Measurements from ENCODE around the gene RPL36A. TPM values are rescaled to one million over a fixed set of nuclear protein-coding genes. Genes with fewer than 3 reads are reported as not detected.

RPL36A gene
- total RNA-seq, 1 experiment from 2014 or later, result 377 TPM

- TF ChIP-seq, protein P1, sequence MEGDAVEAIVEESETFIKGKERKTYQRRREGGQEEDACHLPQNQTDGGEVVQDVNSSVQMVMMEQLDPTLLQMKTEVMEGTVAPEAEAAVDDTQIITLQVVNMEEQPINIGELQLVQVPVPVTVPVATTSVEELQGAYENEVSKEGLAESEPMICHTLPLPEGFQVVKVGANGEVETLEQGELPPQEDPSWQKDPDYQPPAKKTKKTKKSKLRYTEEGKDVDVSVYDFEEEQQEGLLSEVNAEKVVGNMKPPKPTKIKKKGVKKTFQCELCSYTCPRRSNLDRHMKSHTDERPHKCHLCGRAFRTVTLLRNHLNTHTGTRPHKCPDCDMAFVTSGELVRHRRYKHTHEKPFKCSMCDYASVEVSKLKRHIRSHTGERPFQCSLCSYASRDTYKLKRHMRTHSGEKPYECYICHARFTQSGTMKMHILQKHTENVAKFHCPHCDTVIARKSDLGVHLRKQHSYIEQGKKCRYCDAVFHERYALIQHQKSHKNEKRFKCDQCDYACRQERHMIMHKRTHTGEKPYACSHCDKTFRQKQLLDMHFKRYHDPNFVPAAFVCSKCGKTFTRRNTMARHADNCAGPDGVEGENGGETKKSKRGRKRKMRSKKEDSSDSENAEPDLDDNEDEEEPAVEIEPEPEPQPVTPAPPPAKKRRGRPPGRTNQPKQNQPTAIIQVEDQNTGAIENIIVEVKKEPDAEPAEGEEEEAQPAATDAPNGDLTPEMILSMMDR (IDR thresholded peaks at IDR 0.05; ENCODE audit: insufficient read depth in 1 of 2, low read depth in 1 of 2, low read length in 1 of 2, severe bottlenecking in 1 of 2, unreplicated experiment in 1 of 2), result no peak
- Histone ChIP-seq H3K36me3 (ENCODE audit: control insufficient read depth, insufficient read depth, low read length) (no peaks in the 10 kb centered on the region), H3K27me3 (replicated peaks; ENCODE audit: control insufficient read depth, insufficient read depth, low read length) (no peaks in the 10 kb centered on the region), H3K4me1 (no peaks in the 10 kb centered on the region), H3K9me3 (no peaks in the 10 kb centered on the region), H3K4me3 (ENCODE audit: low read depth, low read length) (no peak overlapping the region)
- Mint-ChIP-seq H3K9me3 (ENCODE audit: unreplicated experiment) (no peaks in the 10 kb centered on the region), H3K4me3 (ENCODE audit: unreplicated experiment) (no peak overlapping the region), H3K4me1 (ENCODE audit: low read depth, unreplicated experiment) (peaks cover 4% of the 10 kb centered on the region), H3K36me3 (ENCODE audit: insufficient read depth, unreplicated experiment) (peaks cover 44% of the 10 kb centered on the region), H3K27me3 (ENCODE audit: insufficient read depth, unreplicated experiment) (no peaks in the 10 kb centered on the region), H3K27ac (ENCODE audit: unreplicated experiment) (no peak overlapping the region)
- BruUV-seq (replicated peaks), result no TSS peak
- intact Hi-C loops (cut with micrococcal nuclease; ENCODE audit: unreplicated experiment), result no loop called here
- no peak for DNase-seq
- ChIA-PET CTCF (no interaction called here), POLR2A (no interaction called here)
These were observed 7.0 kb downstream of the RPL36A start for GRCh38 chrX:101397779-101398178.

DNA sequence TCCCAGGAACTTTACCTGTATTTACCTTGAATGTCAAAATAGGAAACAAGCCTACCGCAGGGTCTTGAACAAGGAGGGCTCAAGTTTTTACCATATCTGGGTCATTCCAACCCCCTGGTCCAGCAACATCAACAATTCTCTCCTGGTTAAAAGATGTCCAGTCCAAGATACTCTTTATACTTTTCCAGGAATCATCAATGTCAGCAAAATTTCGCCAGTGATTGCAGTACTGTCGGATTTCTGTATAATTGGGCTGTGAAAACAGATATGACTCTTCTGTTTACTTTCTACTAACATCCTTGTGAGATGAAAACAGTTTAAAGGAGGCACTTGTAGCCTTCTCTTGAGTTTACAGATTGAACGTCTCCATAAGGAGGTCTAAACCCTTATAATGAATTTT, 7.9 kb downstream of the RPL36A start:
- no TSS peak for BruUV-seq (replicated peaks)
- H3K27me3 ChIP-seq (replicated peaks; ENCODE audit: control insufficient read depth, insufficient read depth, low read length), result no peaks in the 10 kb centered on the region
- H3K36me3 Mint-ChIP-seq (ENCODE audit: insufficient read depth, unreplicated experiment), result peaks cover 38% of the 10 kb centered on the region

DNA sequence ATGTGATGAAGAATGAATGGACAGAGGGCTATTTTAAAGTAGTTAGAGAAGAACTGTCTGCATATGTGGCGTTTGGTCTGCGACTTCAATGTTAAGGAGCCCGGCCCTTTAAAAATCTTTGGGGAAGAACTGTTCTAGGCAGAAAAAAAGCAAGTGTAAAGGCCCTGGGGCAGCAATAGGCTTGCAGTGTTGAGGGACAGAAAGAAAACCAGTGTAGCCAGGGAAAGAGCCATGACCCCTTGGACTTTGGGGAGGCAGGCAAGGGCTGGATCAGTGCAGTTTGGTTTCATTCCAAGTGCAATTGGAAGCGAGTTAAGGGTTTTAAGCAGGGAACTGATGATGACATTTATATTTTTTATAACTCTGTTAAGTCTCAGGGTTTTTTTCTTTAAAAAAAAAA, 9.0 kb downstream of the RPL36A start:
- peaks cover 34% of the 10 kb centered on the region for H3K36me3 Mint-ChIP-seq (ENCODE audit: insufficient read depth, unreplicated experiment)
- TF ChIP-seq, protein P1 (IDR thresholded peaks at IDR 0.05; ENCODE audit: insufficient read depth in 1 of 2, low read depth in 1 of 2, low read length in 1 of 2, severe bottlenecking in 1 of 2, unreplicated experiment in 1 of 2), result no peak
- no peak overlapping the region for H3K27ac Mint-ChIP-seq (ENCODE audit: unreplicated experiment)
- H3K9me3 Mint-ChIP-seq (ENCODE audit: unreplicated experiment), result no peaks in the 10 kb centered on the region
- CTCF ChIA-PET, result no interaction called here
- H3K4me3 ChIP-seq (ENCODE audit: low read depth, low read length), result no peak overlapping the region
- POLR2A ChIA-PET, result no interaction called here
- H3K27me3 Mint-ChIP-seq (ENCODE audit: insufficient read depth, unreplicated experiment), result no peaks in the 10 kb centered on the region
- no TSS peak for BruUV-seq (replicated peaks)
- DNase-seq, result no peak
- no peak overlapping the region for H3K4me3 Mint-ChIP-seq (ENCODE audit: unreplicated experiment)
- H3K36me3 ChIP-seq (ENCODE audit: control insufficient read depth, insufficient read depth, low read length), result no peaks in the 10 kb centered on the region
- H3K9me3 ChIP-seq, result no peaks in the 10 kb centered on the region
- intact Hi-C loops (cut with micrococcal nuclease; ENCODE audit: unreplicated experiment), result no loop called here
- peaks cover 4% of the 10 kb centered on the region for H3K4me1 Mint-ChIP-seq (ENCODE audit: low read depth, unreplicated experiment)
- H3K27me3 ChIP-seq (replicated peaks; ENCODE audit: control insufficient read depth, insufficient read depth, low read length), result no peaks in the 10 kb centered on the region
- no peaks in the 10 kb centered on the region for H3K4me1 ChIP-seq

More for the DNA sequence above, 7.9 kb downstream of the RPL36A start:
- H3K27ac Mint-ChIP-seq (ENCODE audit: unreplicated experiment), result no peak overlapping the region
- H3K9me3 ChIP-seq, result no peaks in the 10 kb centered on the region
- H3K27me3 Mint-ChIP-seq (ENCODE audit: insufficient read depth, unreplicated experiment), result no peaks in the 10 kb centered on the region
- no peak overlapping the region for H3K4me3 ChIP-seq (ENCODE audit: low read depth, low read length)
- ChIA-PET POLR2A (no interaction called here), CTCF (no interaction called here)
- TF ChIP-seq, protein P1 (IDR thresholded peaks at IDR 0.05; ENCODE audit: insufficient read depth in 1 of 2, low read depth in 1 of 2, low read length in 1 of 2, severe bottlenecking in 1 of 2, unreplicated experiment in 1 of 2), result no peak
- H3K36me3 ChIP-seq (ENCODE audit: control insufficient read depth, insufficient read depth, low read length), result no peaks in the 10 kb centered on the region
- peaks cover 4% of the 10 kb centered on the region for H3K4me1 Mint-ChIP-seq (ENCODE audit: low read depth, unreplicated experiment)
- no peak for DNase-seq
- intact Hi-C loops (cut with micrococcal nuclease; ENCODE audit: unreplicated experiment), result no loop called here
- no peaks in the 10 kb centered on the region for H3K4me1 ChIP-seq
- H3K4me3 Mint-ChIP-seq (ENCODE audit: unreplicated experiment), result no peak overlapping the region
- H3K9me3 Mint-ChIP-seq (ENCODE audit: unreplicated experiment), result no peaks in the 10 kb centered on the region

Data from Caco-2 (cell line).